ENCODE data around the gene MNX1.
A peak's percentile ranks its signal among the peaks of the same experiment; 100 is the strongest.

MNX1 gene

DNA sequence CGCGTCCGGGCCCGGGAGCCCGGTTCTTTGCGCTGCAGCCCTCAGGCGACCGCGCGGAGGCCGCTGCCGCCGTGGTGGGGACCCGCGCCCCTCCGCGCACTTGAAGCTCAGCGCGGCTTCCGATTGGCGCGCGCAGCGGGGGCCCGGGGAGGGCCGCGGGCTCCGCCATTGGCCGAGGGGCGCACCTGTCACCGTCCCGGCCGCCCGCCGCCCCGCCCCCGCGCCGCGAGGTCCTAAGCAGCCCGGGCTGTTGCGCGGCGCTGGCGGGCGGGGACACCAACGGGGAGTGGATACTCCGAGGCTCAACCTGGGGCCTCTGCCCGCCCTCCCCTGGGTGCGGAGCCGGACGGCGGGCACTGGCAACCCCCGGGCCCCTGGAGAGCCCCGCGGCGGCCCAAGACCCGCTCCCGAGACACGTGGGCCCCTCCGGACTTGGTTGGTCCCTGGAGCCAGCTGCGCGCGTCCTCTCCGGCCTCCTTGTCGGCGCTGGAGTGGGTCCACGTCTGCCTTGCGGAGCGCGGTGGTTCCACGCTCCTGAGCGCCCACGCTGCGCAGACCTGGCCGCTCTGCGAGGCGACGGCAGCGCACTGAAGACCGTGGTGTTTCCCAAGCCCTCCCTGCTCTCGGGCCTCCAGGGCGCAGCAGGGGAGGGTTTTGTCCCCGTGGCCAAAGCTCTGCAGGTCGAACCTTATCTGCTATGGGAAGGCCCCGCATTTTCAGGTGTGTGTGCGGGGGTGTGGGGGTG, at the start of gene MNX1:
Gene MNX1 (minus strand): TSS at position 76 of the 745 bp plus-strand sequence. CDS start 313 bp downstream, outside the sequence.
- H3K27ac ChIP-seq = peak within 1 kb of the TSS; percentile 96
- TF ChIP-seq, protein P1, sequence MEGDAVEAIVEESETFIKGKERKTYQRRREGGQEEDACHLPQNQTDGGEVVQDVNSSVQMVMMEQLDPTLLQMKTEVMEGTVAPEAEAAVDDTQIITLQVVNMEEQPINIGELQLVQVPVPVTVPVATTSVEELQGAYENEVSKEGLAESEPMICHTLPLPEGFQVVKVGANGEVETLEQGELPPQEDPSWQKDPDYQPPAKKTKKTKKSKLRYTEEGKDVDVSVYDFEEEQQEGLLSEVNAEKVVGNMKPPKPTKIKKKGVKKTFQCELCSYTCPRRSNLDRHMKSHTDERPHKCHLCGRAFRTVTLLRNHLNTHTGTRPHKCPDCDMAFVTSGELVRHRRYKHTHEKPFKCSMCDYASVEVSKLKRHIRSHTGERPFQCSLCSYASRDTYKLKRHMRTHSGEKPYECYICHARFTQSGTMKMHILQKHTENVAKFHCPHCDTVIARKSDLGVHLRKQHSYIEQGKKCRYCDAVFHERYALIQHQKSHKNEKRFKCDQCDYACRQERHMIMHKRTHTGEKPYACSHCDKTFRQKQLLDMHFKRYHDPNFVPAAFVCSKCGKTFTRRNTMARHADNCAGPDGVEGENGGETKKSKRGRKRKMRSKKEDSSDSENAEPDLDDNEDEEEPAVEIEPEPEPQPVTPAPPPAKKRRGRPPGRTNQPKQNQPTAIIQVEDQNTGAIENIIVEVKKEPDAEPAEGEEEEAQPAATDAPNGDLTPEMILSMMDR (conservative IDR thresholded peaks at IDR 0.05) = no peak

DNA sequence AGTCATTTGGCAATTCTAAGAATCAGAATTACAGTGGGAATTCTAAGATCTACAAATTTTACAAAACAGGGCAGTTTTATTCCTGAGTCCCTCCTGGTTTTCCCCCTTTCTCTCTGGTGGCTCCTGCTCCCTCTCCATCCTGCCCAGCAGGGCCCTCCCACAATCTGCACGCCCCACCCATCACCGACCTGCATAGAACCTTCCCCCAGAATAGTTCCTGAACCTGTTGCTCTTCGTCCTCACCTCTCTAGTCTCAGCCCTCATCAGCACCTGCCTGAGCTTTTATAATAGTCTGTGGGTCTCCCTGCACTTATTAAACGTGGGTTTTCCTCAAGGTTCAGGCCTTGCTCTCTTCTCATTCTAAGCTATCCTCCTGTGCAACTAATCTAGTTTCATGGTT, 49.1 kb upstream of the MNX1 start:
- no peak overlapping the region for H3K27ac ChIP-seq
- TF ChIP-seq, protein P1 (conservative IDR thresholded peaks at IDR 0.05) = no peak

GRCh38 chr7:157058701-157059100, 48.2 kb upstream of the MNX1 start:
- no peak overlapping the region for H3K27ac ChIP-seq
- TF ChIP-seq, protein P1 (conservative IDR thresholded peaks at IDR 0.05) = no peak

GRCh38 chr7:157058068-157058467, 47.6 kb upstream of the MNX1 start:
- no peak overlapping the region for H3K27ac ChIP-seq
- TF ChIP-seq, protein P1 (conservative IDR thresholded peaks at IDR 0.05) = no peak

DNA sequence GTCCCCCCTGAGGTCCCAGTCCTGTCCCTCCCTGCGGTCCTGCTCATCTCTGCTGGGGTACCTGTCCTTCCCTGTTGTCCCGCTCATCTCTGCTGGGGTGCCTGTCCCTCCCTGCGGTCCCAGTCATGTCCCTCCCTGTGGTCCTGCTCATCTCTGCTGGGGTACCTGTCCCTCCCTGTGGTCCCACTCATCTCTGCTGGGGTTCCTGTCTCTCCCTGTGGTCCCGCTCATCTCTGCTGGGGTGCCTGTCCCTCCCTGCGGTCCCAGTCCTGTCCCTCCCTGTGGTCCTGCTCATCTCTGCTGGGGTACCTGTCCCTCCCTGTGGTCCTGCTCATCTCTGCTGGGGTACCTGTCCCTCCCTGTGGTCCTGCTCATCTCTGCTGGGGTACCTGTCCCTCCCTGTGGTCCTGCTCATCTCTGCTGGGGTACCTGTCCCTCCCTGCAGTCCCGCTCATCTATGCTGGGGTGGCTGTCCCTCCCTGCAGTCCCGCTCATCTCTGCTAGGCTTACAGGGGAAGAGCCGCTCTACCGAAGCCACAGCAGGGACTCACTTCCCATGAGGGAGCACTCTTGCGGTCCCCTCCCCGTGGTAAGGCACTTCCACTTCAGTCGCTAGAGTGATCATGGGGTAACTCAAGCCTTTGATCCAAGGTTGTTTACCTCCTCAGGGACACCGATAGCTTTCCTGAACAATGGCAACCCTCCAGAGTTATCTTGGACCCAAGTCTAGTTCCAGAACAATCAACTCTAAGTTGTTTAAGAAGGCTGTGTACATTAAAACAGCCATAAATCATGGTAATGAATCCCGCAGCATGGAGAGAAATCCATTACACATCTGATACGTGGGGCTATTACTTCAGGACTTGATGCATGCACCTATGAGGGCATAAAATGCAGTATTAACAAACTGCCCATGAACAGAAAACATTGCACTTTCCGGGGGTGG, 46.8 kb upstream of the MNX1 start:
- no peak overlapping the region for H3K27ac ChIP-seq
- TF ChIP-seq, protein P1 (conservative IDR thresholded peaks at IDR 0.05) = no peak

DNA sequence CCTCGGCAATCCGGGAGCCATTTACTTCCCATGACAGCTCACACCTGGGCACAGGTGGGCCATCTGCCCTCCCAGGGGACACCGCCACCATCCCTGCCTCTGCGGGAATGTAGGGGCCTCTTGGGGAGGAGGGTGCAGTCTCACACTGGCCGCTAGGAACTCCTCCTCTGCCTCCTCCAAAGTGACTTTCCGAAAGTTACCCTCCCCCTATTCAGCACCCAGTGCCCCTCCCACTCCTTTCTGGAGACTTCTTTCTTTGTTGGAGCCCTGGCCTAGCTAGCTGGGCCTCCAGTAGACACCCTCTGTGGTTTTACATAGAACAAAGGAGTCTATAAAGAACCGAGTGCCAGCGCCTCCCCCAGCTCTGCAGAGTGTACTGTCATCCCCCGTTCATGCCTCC, 45.8 kb upstream of the MNX1 start:
- no peak overlapping the region for H3K27ac ChIP-seq

More for the DNA sequence above, 45.8 kb upstream of the MNX1 start:
- TF ChIP-seq, protein P1 (conservative IDR thresholded peaks at IDR 0.05) = no peak

Data from VCaP (cell line).